Heart right ventricle (tissue), 16 donors: Measurements from ENCODE around the gene ST6GALNAC3. TPM values are rescaled to one million over a fixed set of nuclear protein-coding genes. Genes with fewer than 3 reads are reported as not detected.

Experiments used
- ATAC-seq, 8 donors: fragments of 200-7000 bp; cut with Tn5 transposase; one replicate each; pipeline ENCODE4 v1.9.1; 2020; ENCODE audit warnings: mild to moderate bottlenecking in 8 of 8, moderate library complexity in 8 of 8, moderate number of reproducible peaks in 1 of 8
- DNase-seq, 2 donors: peaks; one replicate each; pipeline ENCODE4 v3.0.0-alpha.2; 2020
- H3K27ac ChIP-seq, 10 donors: fragments of 200-600 bp; sonication (generic) in 2 of 10; one replicate each; pipeline versions ENCODE4 v1.5.0 to v1.8.0; 2020 to 2022; ENCODE audit warnings: mild to moderate bottlenecking in 3 of 10
- H3K27me3 ChIP-seq, 7 donors: fragments of 200-600 bp; one replicate each; pipeline ENCODE4 v1.8.0; 2021 to 2022; ENCODE audit warnings: mild to moderate bottlenecking in 2 of 7
- H3K36me3 ChIP-seq, 9 donors: fragments of 200-600 bp; sonication (generic) in 1 of 9; one replicate each; pipeline versions ENCODE4 v1.5.0 to v1.8.0; 2020 to 2022; ENCODE audit warnings: mild to moderate bottlenecking in 2 of 9
- H3K4me1 ChIP-seq, 9 donors: fragments of 200-600 bp; sonication (generic) in 1 of 9; one replicate each; pipeline versions ENCODE4 v1.5.0 to v1.8.0; 2020 to 2022; ENCODE audit warnings: mild to moderate bottlenecking in 4 of 9
- H3K4me3 ChIP-seq, 10 donors: fragments of 200-600 bp; sonication (generic) in 2 of 10; one replicate each; pipeline versions ENCODE4 v1.5.0 to v1.8.0; 2020 to 2022; ENCODE audit warnings: mild to moderate bottlenecking in 7 of 10, moderate library complexity in 2 of 10
- H3K9me3 ChIP-seq, 11 donors: fragments of 200-600 bp in 10 of 11; sonication (generic) in 2 of 11; one replicate each; pipeline versions ENCODE4 v1.5.0 to v1.8.0; 2013 to 2022; ENCODE audit warnings: mild to moderate bottlenecking in 2 of 11, control low read depth in 1 of 11, moderate library complexity in 1 of 11
- WGBS, 2 donors: extraction: QIAGEN DNeasy Blood & Tissue Kit; methylation state at CpG; one replicate each; pipeline ENCODE4 v1.1.7; 2013; ENCODE audit warnings: inconsistent platforms in 1 of 2; 5-methylcytosine and 5-hydroxymethylcytosine counted together
- intact Hi-C, 10 donors: fragments of 100-400 bp; cut with DNase I; formaldehyde crosslinking; loops; one replicate each; pipeline versions ENCODE4 v1.11.1 to v1.14.2; 2022
- polyA plus RNA-seq, 2 donors: library from polyadenylated mRNA; stranded (reverse); fragments of 200-250 nt; gene quantifications; one replicate each; pipeline ENCODE4 v1.2.3, GENCODE V29; 2013
- total RNA-seq, 10 donors: library from RNA; stranded (reverse); fragmentation: NEBNext Ultra II Directional in 3 of 10; extraction: Animal tissue kit (Norgen Biotek cat#: 25700) in 3 of 10; gene quantifications; one replicate each; pipeline versions ENCODE4 v1.2.1 to v1.2.4, GENCODE V29; 2021 to 2023
- TF ChIP-seq, protein P1 (sequence below), 9 donors: fragments of 200-600 bp; sonication (generic) in 2 of 9; IDR thresholded peaks; one replicate each; pipeline versions ENCODE4 v1.5.0 to v1.8.0; 2021 to 2022; ENCODE audit warnings: antibody characterized with exemption in 9 of 9, mild to moderate bottlenecking in 5 of 9, moderate library complexity in 1 of 9
- donor health status: Arrhythmogenic right ventricular cardiomyopathy.
- donor health status: ischemic (EF 13 %, LVEDD 7.1; RV severe dilation, severe dysfunction).
- donor health status: healthy with polysubstance abuse.
- donor health status: DM: no; HTN: yes; CAD: no.
- donor health status: DM: no; HTN: no; CAD: no.
- donor health status: ischemic (EF 25% LVEDD 6.9; RV normal size, moderate dysfunction).
- donor health status: ischemic (EF 25% LVEDD 5.7; RV mildly dilated, moderate dysfunction).
- donor health status: healthy.
- donor health status: DM: yes; HTN: yes; CAD: no.
- donor health status: Ischemic cardiomyopathy.
- donor health status: ischemic (EF 35%, LVEDD 5.7; RV mildly dilated, moderate dysfunction).
- donor health status: nonischemic (EF 11% LVEDD 7.7; RV severe dilation, severe dysfunction).
- donor health status: DM: yes; HTN: yes; CAD: no.
- donor health status: PGD.
- donor health status: ischemic (EF 29% LVEDD 5.4; RV normal size, mild dysfunction).
- donor health status: nonischemic (EF 23%, LVEDD 6.1; RV moderate dilation, normal function).

Gene ST6GALNAC3
- total and polyA plus RNA-seq, 12 donors = 2.8 to 10.3 (median 4.8) TPM

GRCh38 chr1:76145332-76145731, 70.8 kb downstream of the ST6GALNAC3 start:
- Histone ChIP-seq H3K4me1 (peaks cover 0 to 32% (median 9%) of the 10 kb centered on the region in 9 donors), H3K27me3 (peaks cover 0 to 12% (median 0%) of the 10 kb centered on the region in 7 donors), H3K27ac (no peak overlapping the region), H3K36me3 (no peaks in the 10 kb centered on the region), H3K9me3 (no peaks in the 10 kb centered on the region), H3K4me3 (no peak overlapping the region)
- TF ChIP-seq, protein P1, sequence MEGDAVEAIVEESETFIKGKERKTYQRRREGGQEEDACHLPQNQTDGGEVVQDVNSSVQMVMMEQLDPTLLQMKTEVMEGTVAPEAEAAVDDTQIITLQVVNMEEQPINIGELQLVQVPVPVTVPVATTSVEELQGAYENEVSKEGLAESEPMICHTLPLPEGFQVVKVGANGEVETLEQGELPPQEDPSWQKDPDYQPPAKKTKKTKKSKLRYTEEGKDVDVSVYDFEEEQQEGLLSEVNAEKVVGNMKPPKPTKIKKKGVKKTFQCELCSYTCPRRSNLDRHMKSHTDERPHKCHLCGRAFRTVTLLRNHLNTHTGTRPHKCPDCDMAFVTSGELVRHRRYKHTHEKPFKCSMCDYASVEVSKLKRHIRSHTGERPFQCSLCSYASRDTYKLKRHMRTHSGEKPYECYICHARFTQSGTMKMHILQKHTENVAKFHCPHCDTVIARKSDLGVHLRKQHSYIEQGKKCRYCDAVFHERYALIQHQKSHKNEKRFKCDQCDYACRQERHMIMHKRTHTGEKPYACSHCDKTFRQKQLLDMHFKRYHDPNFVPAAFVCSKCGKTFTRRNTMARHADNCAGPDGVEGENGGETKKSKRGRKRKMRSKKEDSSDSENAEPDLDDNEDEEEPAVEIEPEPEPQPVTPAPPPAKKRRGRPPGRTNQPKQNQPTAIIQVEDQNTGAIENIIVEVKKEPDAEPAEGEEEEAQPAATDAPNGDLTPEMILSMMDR (IDR thresholded peaks at IDR 0.05) = no peak
- ATAC-seq (no peak), DNase-seq (no peak)
- intact Hi-C loops = loop anchor here in 1 of 10 donors (10.0 kb wide), 1 partner anchor 151 kb away; no protein-coding TSS in a partner anchor
- 83 to 91% methylated on average over 6 of the region's 6 CpGs for WGBS, 2 donors

DNA sequence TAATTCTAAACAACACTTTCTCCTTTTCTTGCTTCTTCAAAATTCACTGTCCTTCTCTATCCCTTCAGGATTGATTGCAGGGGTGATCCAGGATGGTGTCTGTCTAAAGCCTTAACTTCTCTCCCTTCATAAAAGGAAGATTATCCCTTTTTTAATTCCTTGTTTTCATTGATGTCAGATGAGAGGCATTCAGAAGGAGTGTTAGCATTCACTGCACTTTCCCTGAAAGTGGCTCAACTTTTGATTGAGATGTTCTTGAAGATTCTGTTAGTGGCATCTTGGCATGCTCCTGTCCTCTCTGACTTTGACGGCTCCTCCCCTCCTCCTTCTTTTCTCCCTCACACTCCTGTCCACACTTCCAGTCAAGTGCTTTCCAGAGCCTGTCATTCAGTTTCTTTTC, 71.6 kb downstream of the ST6GALNAC3 start:
- H3K27ac ChIP-seq = no peak overlapping the region
- peaks cover 0 to 29% (median 4%) of the 10 kb centered on the region in 9 donors for H3K4me1 ChIP-seq
- H3K36me3 ChIP-seq = no peaks in the 10 kb centered on the region
- H3K4me3 ChIP-seq = no peak overlapping the region
- intact Hi-C loops = loop anchor here in 1 of 10 donors (10.0 kb wide), 1 partner anchor 151 kb away; no protein-coding TSS in a partner anchor
- no peaks in the 10 kb centered on the region for H3K9me3 ChIP-seq
- WGBS, 2 donors = 48 to 58% methylated on average over 1 of the region's 1 CpG
- no peak for DNase-seq
- peaks cover 0 to 12% (median 0%) of the 10 kb centered on the region in 7 donors for H3K27me3 ChIP-seq
- no peak for ATAC-seq
- TF ChIP-seq, protein P1 (IDR thresholded peaks at IDR 0.05) = no peak

DNA sequence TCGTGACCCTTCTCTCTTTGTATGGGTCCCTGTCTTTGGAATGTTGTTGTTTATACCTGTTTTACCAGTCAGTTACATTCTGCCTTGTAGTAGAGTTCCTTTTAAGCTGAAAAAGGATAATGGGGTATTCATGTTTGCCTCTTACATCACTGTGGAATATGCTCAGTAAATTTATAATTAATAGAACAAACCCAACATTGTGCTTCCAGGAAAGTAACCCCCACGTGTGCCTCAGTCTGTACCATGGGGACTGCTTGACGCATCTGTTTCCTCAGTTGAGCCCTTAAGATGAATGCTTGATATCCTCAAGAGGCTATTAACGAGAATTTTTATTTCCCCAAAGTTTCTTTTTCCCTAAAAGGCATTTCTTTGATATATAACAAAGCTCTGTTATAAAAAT, 73.4 kb downstream of the ST6GALNAC3 start:
- intact Hi-C loops = loop anchor here in 1 of 10 donors (10.0 kb wide), 1 partner anchor 153 kb away; no protein-coding TSS in a partner anchor
- no peaks in the 10 kb centered on the region for H3K9me3 ChIP-seq
- DNase-seq (no peak), ATAC-seq (peak in 1 of 8 donors; percentile 46)
- H3K36me3 ChIP-seq = no peaks in the 10 kb centered on the region
- WGBS, 2 donors = 57 to 75% methylated on average over 4 of the region's 4 CpGs
- TF ChIP-seq, protein P1 (IDR thresholded peaks at IDR 0.05) = no peak
- H3K4me1 ChIP-seq = peaks cover 0 to 17% (median 4%) of the 10 kb centered on the region in 9 donors
- H3K27me3 ChIP-seq = peaks cover 0 to 12% (median 0%) of the 10 kb centered on the region in 7 donors
- H3K27ac ChIP-seq = no peak overlapping the region
- H3K4me3 ChIP-seq = no peak overlapping the region

DNA sequence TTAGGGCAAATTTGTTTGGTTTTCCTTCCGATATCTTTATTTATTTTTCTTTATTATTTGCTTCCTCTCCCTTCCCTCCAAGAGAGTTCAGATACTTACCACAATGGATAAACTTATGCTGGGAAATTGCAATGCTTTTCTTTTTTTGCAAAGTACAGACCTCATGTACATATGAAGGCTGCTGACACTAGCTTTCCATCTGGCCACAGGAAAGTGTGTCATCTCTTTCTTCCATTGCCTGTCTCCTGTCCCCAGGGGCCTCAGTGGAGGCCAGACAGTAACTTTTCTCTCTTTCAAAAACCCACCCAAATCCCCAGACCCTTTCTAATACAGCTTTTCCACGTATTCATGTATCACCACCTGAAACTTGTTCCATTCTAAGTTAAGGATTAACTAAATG, 73.9 kb downstream of the ST6GALNAC3 start:
- Histone ChIP-seq H3K9me3 (no peaks in the 10 kb centered on the region), H3K36me3 (no peaks in the 10 kb centered on the region), H3K4me1 (peaks cover 0 to 16% (median 4%) of the 10 kb centered on the region in 9 donors), H3K4me3 (no peak overlapping the region), H3K27ac (no peak overlapping the region), H3K27me3 (peaks cover 0 to 12% (median 0%) of the 10 kb centered on the region in 7 donors)
- TF ChIP-seq, protein P1 (IDR thresholded peaks at IDR 0.05) = no peak
- no peak for DNase-seq
- ATAC-seq = no peak
- WGBS, 2 donors = 78 to 84% methylated on average over 2 of the region's 2 CpGs
- intact Hi-C loops = loop anchor here in 1 of 10 donors (10.0 kb wide), 1 partner anchor 154 kb away; no protein-coding TSS in a partner anchor
